GM23338 (cell line): ENCODE results near the gene TMCC1. TPM values are rescaled to one million over a fixed set of nuclear protein-coding genes. Genes with fewer than 3 reads are reported as not detected.

Experiments
- ATAC-seq: fragments of 200-7000 bp; cut with Tn5 transposase; 3 replicates; pipeline ENCODE4 v1.9.1; 2020
- DNase-seq: peaks from one replicate; pipeline ENCODE4 v3.0.0-alpha.2; 2015; ENCODE audit warnings: low spot score
- H2AFZ ChIP-seq: fragments of 200-600 bp; sonication (generic); 2 replicates; pipeline ENCODE4 v1.8.0; 2016; ENCODE audit warnings: antibody characterized with exemption, mild to moderate bottlenecking, moderate library complexity
- H3F3A ChIP-seq: fragments of 200-600 bp; sonication (generic); replicated peaks from 2 replicates; pipeline ENCODE4 v1.8.0; 2017; ENCODE audit warnings: antibody characterized with exemption, mixed run types, low read depth
- H3K27ac ChIP-seq: fragments of 200-600 bp; sonication (generic); 2 replicates; pipeline ENCODE4 v1.6.1; 2016; ENCODE audit warnings: low read depth
- H3K27me3 ChIP-seq: fragments of 200-600 bp; sonication (generic); 2 replicates; pipeline ENCODE4 v1.8.0; 2016; ENCODE audit warnings: mild to moderate bottlenecking, mixed run types, moderate library complexity; ENCODE audit not compliant: insufficient read depth
- H3K36me3 ChIP-seq: fragments of 200-600 bp; sonication (generic); 2 replicates; pipeline ENCODE4 v1.8.0; 2016; ENCODE audit warnings: mild to moderate bottlenecking; ENCODE audit not compliant: insufficient read depth
- H3K4me1 ChIP-seq: fragments of 200-600 bp; sonication (generic); 2 replicates; pipeline ENCODE4 v1.8.0; 2016; ENCODE audit warnings: mild to moderate bottlenecking, moderate library complexity; ENCODE audit not compliant: insufficient read depth
- H3K4me2 ChIP-seq: fragments of 200-600 bp; sonication (generic); 2 replicates; pipeline ENCODE4 v1.7.1; 2017; ENCODE audit warnings: mixed run types
- H3K4me3 ChIP-seq: fragments of 200-600 bp; sonication (generic); 2 replicates; pipeline ENCODE4 v1.6.1; 2016; ENCODE audit warnings: mixed run types
- H3K79me2 ChIP-seq: fragments of 200-600 bp; sonication (generic); replicated peaks from 2 replicates; pipeline ENCODE4 v1.8.0; 2017; ENCODE audit warnings: mild to moderate bottlenecking; ENCODE audit not compliant: insufficient read depth
- H3K9me2 ChIP-seq: fragments of 200-600 bp; sonication (generic); 2 replicates; pipeline ENCODE4 v1.8.0; 2017; ENCODE audit not compliant: insufficient read depth
- H4K20me1 ChIP-seq: fragments of 200-600 bp; sonication (generic); replicated peaks from 2 replicates; pipeline ENCODE4 v1.8.0; 2017; ENCODE audit warnings: mild to moderate bottlenecking; ENCODE audit not compliant: insufficient read depth
- H3K27ac Mint-ChIP-seq: 2 replicates; pipeline ENCODE4 v1.8.0; 2020; ENCODE audit warnings: inconsistent platforms, mild to moderate bottlenecking, moderate library complexity, mixed read lengths
- H3K27me3 Mint-ChIP-seq: 3 replicates; pipeline ENCODE4 v1.8.0; 2022; ENCODE audit warnings: low read depth, mild to moderate bottlenecking, moderate library complexity, mixed read lengths, inconsistent platforms; ENCODE audit not compliant: insufficient read depth, poor library complexity
- H3K36me3 Mint-ChIP-seq: 3 replicates; pipeline ENCODE4 v1.8.0; 2021; ENCODE audit warnings: low read depth, mild to moderate bottlenecking, inconsistent platforms, moderate library complexity, mixed read lengths
- H3K4me1 Mint-ChIP-seq: 3 replicates; pipeline ENCODE4 v1.8.0; 2020; ENCODE audit warnings: mild to moderate bottlenecking, inconsistent platforms, mixed read lengths
- H3K4me3 Mint-ChIP-seq: 3 replicates; pipeline ENCODE4 v1.8.0; 2021; ENCODE audit warnings: moderate library complexity, mild to moderate bottlenecking, inconsistent platforms, mixed read lengths
- H3K9me3 Mint-ChIP-seq: 3 replicates; pipeline ENCODE4 v1.8.0; 2020; ENCODE audit warnings: moderate library complexity, mild to moderate bottlenecking, inconsistent platforms, mixed read lengths
- CREB1 ChIP-seq: fragments of 250-450 bp; sonication (Bioruptor Pico); IDR thresholded peaks from 2 replicates; pipeline ENCODE4 v1.5.0; 2020; ENCODE audit warnings: low read depth, mild to moderate bottlenecking, moderate library complexity
- CTCF ChIP-seq, 2 experiments: fragments of 200-600 bp in 1 of 2; sonication (generic) in 1 of 2; conservative IDR thresholded peaks; 2 replicates each; pipeline versions ENCODE4 v1.5.1 to v1.6.1; 2016 to 2017; ENCODE audit warnings: antibody characterized with exemption in 2 of 2, low read depth in 2 of 2, mild to moderate bottlenecking in 2 of 2, moderate library complexity in 1 of 2
- ETS1 ChIP-seq: IDR thresholded peaks from 2 replicates; pipeline ENCODE4 v1.6.1; 2016; ENCODE audit warnings: antibody characterized with exemption
- EZH2 ChIP-seq: fragments of 200-600 bp; sonication (generic); IDR thresholded peaks from one replicate; pipeline ENCODE4 v1.8.0; 2017; ENCODE audit warnings: antibody characterized with exemption, mild to moderate bottlenecking, low read depth; ENCODE audit not compliant: unreplicated experiment
- EZH2phosphoT487 ChIP-seq: fragments of 200-600 bp; sonication (generic); IDR thresholded peaks from one replicate; pipeline ENCODE4 v1.8.1; 2018; ENCODE audit warnings: antibody characterized with exemption; ENCODE audit not compliant: unreplicated experiment
- JUNB ChIP-seq: IDR thresholded peaks from one replicate; pipeline ENCODE4 v1.6.1; 2016; ENCODE audit warnings: antibody characterized with exemption; ENCODE audit not compliant: unreplicated experiment
- NANOG ChIP-seq: IDR thresholded peaks from 2 replicates; pipeline ENCODE4 v1.6.1; 2016; ENCODE audit warnings: antibody characterized with exemption, borderline replicate concordance
- POLR2AphosphoS5 ChIP-seq: IDR thresholded peaks from 2 replicates; pipeline ENCODE4 v1.6.1; 2016; ENCODE audit warnings: antibody characterized with exemption, low read depth
- REST ChIP-seq: IDR thresholded peaks from one replicate; pipeline ENCODE4 v1.6.1; 2018; ENCODE audit warnings: antibody characterized with exemption; ENCODE audit not compliant: unreplicated experiment
- STAT1 ChIP-seq: IDR thresholded peaks from one replicate; pipeline ENCODE4 v1.6.1; 2016; ENCODE audit warnings: antibody characterized with exemption; ENCODE audit not compliant: unreplicated experiment
- ZNF114 ChIP-seq: fragments of 250-450 bp; sonication (Bioruptor Pico); IDR thresholded peaks from 2 replicates; pipeline ENCODE4 v1.5.0; 2020; ENCODE audit warnings: mild to moderate bottlenecking, moderate library complexity
- ZNF331 ChIP-seq: fragments of 250-450 bp; sonication (Bioruptor Pico); IDR thresholded peaks from 2 replicates; pipeline ENCODE4 v1.5.0; 2020; ENCODE audit warnings: low read depth, mild to moderate bottlenecking, moderate library complexity
- ZNF462 ChIP-seq: fragments of 250-450 bp; sonication (Bioruptor Pico); IDR thresholded peaks from 2 replicates; pipeline ENCODE4 v1.5.0; 2020; ENCODE audit warnings: mild to moderate bottlenecking, moderate library complexity
- polyA plus RNA-seq: library from polyadenylated mRNA; unstranded; fragments of >200 nt; fragmentation: Nextera tagmentation; extraction: Ambion mirVana; gene quantifications from 2 replicates; pipeline ENCODE4 v1.2.1, GENCODE V29; 2016
- total RNA-seq: library from RNA; depleted of rRNA; stranded (reverse); fragments of >200 nt; shearing (Covaris generic); gene quantifications from 2 replicates; pipeline ENCODE4 v1.2.3, GENCODE V29; 2014

Gene TMCC1
- total and polyA plus RNA-seq, 2 experiments from 2014 or later, result 8.2 to 18.4 TPM

GRCh38 chr3:129618186-129618820, 275.2 kb downstream of the TMCC1 start:
- Mint-ChIP-seq H3K27me3 (peaks cover 10% of the 10 kb centered on the region), H3K4me3 (no peak overlapping the region), H3K27ac (no peak overlapping the region), H3K9me3 (no peaks in the 10 kb centered on the region; the same call in 2 of the 3 replicates), H3K36me3 (no peaks in the 10 kb centered on the region), H3K4me1 (peaks cover 18% of the 10 kb centered on the region)
- ATAC-seq (no peak), DNase-seq (no peak)
- Histone ChIP-seq H3K4me3 (no peak overlapping the region), H4K20me1 (no peaks in the 10 kb centered on the region), H3K4me1 (no peaks in the 10 kb centered on the region), H3K27me3 (no peaks in the 10 kb centered on the region), H3K27ac (no peak overlapping the region), H3K36me3 (no peaks in the 10 kb centered on the region), H3F3A (no peaks in the 10 kb centered on the region), H3K4me2 (no peak overlapping the region), H3K79me2 (no peaks in the 10 kb centered on the region), H3K9me2 (no peaks in the 10 kb centered on the region), H2AFZ (0 out of 2 replicates have a peak overlapping the region, but pooled peaks have one; percentile 56)
- TF ChIP-seq CTCF (conservative IDR thresholded peaks at IDR 0.05; ENCODE audit: low read depth in 2 of 2) (no peak), EZH2 (no peak), ZNF462 (CRISPR knock-in tag) (no peak), POLR2AphosphoS5 (no peak), ETS1 (no peak), REST (no peak), ZNF331 (CRISPR knock-in tag) (no peak), CREB1 (CRISPR knock-in tag) (no peak), JUNB (no peak), EZH2phosphoT487 (no peak), NANOG (no peak), STAT1 (no peak), ZNF114 (CRISPR knock-in tag) (no peak)
